RKO (cell line): ENCODE results near the gene TEAD4.
"Not testable (repeated sequence)": the region's sequence is repeated elsewhere in the genome, so short reads cannot be mapped to it uniquely, and the experiment has no call there.

Experiments
- DNase-seq: peaks from one replicate; pipeline ENCODE4 v3.0.0-alpha.2; 2016; ENCODE audit warnings: low spot score

Gene TEAD4

DNA sequence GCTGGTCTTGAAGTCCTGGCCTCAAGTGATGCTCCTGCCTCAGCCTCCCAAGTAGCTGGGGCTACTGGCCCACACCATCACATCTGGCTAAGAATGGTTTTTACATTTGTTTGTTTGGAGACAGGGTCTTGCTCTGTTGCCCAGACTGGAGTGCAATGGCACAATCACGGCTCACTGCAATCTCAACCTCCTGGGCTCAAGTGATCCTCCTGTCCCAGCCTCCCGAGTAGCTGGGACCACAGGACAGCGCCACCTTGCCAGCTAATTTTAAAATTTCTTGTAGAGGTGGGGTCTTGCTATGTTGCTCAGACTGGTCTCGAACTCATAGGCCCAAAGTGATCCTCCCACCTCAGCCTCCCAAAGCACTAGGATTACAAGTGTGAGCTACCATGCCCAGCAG is 89.3 kb downstream of the TEAD4 start:
- no peak for DNase-seq

DNA sequence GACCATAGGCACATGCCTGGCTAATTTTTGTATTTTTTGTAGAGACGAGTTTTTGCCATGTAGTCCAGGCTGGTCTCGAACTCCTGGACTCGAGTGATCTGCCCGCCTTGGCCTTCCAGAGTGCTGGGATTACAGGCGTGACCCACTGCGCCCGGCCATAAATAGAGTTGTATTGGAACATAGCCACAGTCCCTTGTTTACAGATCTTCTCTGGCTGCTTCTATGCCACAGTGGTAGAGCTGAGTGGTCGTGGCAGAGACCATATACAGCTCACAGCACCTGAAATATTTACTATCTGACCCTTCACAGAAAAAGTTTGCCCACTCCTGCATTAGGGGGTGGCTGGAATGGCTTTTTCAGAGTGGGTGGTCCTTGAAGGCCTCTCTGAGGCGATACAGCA is 90.0 kb downstream of the TEAD4 start:
- no peak for DNase-seq

DNA sequence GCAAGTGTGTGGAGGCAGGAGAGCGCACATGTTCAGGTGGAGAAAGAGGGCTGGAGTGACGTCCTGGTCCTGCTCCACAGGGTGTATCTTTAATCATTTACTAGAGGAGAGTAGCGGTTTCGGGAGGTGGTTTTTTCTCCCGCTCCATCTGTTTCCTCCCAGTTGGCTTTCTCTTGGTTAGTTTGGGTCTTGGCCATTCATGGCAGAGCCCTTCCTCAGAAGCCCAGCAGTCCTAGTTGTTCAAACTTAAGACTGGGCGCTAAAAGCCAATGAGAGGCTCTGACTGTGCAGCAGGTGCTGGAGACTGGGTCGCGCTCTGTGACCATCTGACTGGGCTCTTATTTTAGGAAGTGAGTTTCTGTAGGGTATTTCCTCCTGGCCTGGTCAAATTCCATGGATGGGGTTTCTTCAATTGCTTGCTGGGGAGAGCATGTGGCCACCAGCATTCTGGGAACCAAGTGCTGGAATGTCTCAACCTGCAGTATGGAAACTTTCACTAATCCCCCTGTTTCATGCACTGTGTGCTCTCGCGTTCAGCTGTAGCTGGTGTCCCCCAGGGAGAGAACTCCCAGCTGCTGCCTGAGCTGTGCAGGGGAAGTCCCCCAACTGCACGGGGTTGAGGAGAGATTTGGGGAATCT is 90.5 kb downstream of the TEAD4 start:
- no peak for DNase-seq

DNA sequence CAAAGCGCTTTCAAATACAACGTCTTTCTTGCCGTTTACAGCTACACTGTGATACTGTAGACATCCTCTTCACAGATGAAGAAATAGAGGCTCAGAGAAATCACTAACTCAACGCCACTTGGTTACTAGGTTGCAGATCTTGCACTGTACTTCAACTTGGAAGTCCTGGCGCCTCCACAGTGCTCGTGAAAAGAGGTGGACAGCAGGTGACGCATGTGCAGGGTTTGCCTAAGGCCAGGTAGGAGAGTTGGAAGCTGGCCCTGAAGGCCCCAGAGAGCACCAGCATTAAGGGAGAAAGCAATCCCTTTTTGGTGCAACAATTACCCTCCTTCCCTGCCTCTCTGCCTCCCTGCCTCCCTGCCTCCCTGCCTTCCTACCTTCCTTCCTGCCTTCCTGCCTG is 95.2 kb downstream of the TEAD4 start:
- DNase-seq: no peak

DNA sequence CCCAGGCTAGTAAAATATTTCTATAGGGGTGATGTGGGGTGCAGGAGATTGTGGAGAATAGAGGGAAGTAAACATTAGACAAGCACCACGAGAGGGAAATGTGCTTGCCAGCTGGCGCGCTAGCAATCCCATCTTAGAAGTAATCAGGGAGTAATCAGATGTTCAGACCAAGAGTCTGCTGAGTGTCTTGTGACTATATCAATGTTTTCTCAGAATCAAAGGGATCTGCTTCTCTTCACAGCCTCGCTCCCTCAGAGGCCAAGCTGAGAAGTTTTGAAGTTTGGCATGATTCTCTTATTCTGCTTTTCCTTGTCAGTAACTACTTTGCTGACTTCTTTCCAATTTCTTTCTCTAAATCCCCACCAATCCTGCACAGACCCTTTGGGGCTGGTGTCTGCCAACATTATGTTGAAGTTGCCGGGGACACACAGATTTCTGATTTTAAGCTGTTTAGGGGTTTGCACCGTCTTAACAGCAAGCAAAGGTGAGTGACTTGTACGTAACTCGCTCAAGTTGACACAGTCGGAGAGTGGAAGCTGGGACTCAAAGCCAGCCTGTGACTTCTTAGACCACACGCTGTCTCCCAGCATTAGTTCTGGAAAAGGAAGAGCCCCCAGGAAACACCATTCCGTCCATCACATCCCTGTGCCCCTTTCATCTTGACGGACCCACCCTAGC is 96.0 kb downstream of the TEAD4 start:
- no peak for DNase-seq

DNA sequence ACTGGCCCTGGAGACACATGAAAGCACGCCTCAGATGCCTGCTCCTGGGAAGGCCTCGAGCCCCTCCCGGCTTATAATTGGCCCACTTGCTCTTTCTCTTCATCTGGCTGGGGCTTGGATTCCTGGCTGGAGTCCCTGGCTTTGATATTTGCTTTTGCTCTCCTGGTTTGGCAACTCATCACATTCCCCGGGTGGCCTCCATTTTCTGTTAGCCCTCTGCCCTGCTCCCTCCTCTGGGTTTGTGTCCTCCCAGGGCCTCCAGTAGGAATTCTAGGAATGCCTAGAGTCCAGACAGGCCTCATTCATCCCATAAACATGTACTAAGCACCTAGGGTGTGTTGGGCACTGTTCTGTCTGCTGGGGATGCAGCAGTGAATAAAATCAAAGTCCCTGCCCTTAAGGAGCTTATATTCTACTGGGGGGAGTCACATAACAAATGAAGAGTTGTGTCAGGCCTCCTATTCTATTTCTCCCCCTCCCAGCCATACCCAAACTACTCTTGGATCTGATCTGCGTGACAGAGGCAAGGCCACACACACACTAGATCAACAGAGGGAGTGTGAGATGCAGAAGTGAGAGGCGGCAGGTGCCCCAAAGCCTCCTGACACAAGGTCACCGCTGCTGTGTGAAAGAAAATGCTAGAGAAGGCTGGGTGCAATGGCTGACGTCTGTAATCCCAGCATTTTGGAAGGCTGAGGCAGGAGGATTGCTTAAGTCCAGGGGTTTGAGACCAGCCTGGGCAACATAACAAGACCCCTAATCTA is 96.7 kb downstream of the TEAD4 start:
- no peak for DNase-seq

DNA sequence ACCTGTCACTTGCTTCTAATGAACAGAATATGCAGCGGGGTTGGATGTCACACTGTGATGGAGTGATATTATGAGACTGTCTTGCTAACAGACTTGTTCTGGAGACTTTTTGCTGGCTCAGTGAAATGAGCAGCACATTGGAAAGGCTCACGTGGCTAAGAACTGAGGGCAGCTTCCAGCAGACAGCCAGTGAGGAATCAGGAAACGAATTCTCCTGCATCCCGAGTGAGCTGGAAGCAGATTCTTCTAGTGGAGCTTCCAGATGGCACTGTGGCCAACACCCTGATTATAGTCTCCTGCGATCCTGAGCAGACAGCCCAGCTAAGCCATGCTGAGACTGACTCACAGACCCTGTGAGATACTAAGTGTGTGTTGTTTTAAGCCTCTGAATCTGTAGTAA is 101.9 kb downstream of the TEAD4 start:
- DNase-seq: no peak

DNA sequence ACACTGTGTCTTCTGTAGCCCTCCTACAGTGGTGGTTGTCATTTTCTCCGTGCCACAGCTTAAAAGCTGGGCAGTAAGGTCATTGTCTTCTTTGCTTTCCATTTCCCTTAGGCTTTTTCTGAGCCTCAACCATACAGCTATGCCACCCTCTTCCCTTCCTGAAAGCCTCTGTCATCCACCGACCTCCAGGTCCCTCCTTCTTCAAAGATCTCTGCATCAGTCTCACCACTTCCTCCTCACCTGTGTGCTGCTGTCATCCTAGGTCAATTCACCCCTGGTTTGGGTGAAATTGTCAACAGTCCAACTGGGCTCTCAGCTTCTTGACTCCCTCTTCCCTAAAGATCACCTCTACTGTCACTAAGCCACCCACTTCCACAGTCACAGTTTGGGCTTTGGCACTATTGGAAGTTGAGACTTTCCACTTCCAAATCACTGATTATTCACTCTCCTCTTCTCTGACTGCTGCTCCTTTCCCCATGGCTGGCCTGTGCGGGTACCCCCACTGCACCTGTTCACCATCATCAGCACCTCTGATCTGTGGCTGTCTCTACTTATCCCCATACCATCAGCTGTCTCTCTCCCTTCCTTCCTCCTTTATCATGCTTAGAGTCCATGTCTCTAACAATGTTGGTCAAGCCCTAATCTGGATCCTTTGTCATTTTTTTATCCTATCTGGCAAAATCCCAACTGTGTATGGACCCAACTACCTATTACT is 102.5 kb downstream of the TEAD4 start:
- DNase-seq: no peak

DNA sequence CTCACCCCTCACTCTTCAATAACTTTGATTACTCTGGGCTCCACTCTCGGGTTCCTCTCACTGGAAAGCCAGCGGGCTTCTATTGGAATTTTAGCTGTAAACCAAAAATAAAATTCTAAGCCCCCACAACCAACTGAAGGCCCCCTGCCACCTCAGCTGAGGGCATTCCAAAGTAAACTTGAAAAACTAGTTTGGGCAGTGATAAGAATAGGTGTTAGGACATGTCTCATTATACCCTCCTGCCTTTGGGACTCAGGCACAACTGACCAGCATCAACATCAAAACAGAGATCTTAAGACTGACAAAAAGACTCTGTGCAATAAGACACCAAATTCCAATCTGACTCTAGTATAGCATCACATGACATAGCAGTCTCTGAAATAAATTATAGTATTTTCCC is 106.1 kb downstream of the TEAD4 start:
- DNase-seq: no peak

DNA sequence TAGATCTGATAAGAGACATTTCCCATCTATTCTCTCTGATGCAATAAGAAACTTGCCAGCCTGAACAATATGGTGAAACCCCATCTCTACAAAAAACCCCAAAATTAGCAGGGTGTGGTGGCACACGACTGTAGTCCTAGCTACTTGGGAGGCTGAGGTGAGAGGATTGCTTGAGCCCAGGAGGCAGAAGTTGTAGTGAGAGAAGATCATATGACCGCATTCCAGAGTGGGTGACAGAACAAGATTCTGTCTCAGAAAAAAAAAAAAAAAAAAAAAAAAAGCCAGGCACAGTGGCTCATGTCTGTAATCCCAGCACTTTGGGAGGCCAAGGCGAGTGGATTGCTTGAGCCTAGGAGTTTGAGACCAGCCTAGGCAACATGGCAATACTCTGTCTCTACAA is 106.6 kb downstream of the TEAD4 start:
- not testable (repeated sequence) for DNase-seq

DNA sequence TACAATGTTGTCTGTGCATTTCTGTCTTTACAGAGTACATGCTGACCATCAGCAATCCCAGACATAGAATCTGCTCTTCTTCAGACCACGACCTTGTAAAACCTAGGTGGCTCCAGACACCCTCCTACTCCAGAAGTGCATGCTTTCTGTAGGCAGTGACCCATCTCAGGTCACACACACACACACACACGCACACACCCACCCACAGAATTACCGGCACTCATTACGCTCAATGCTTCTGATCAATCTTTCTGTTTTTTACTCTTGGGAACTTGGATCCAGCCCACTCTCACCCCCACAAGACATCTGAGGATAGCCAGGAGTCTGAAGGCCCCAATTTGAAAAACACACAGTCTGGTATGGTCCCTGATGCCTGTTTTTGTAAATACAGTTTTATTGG is 110.5 kb downstream of the TEAD4 start:
- no peak for DNase-seq

DNA sequence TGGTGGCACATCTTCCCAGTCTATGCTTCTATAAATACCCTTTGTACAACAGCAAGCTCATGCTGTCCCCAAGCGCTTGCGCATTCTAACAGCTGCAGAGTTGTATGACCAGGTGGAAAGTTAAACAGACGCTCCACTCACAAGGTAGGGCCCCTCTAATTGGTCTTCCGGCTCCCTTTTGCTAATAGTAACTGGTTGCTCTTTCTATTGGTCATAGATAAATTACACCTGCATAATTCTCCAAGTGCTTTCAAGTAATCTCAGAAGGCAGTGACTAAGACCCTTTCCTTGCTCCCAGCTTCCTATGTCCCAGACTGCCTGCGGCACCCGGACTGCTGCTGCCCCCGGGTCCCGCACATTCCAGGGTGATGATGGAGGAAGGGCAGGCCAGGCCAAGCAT is 111.9 kb downstream of the TEAD4 start:
- DNase-seq: no peak

DNA sequence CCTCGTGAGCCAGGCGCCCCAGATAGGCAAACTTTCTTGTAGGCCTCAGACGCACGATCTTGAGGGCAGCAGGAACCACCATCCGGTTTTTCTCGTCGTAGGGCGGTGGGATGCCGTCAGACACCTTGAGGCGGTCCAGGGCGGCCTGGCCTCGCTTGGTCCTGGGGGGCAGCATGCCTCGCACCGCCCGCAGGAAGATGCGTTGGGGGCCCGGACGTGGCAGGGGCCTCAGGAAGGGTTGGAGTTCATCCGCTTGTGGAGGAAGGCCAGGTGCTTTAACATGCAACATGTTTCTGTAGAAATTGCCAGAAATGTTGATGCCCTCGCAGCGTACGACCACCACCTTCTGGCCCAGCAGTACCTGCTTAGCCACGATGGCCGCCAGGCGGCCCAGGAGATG is 112.5 kb downstream of the TEAD4 start:
- no peak for DNase-seq

DNA sequence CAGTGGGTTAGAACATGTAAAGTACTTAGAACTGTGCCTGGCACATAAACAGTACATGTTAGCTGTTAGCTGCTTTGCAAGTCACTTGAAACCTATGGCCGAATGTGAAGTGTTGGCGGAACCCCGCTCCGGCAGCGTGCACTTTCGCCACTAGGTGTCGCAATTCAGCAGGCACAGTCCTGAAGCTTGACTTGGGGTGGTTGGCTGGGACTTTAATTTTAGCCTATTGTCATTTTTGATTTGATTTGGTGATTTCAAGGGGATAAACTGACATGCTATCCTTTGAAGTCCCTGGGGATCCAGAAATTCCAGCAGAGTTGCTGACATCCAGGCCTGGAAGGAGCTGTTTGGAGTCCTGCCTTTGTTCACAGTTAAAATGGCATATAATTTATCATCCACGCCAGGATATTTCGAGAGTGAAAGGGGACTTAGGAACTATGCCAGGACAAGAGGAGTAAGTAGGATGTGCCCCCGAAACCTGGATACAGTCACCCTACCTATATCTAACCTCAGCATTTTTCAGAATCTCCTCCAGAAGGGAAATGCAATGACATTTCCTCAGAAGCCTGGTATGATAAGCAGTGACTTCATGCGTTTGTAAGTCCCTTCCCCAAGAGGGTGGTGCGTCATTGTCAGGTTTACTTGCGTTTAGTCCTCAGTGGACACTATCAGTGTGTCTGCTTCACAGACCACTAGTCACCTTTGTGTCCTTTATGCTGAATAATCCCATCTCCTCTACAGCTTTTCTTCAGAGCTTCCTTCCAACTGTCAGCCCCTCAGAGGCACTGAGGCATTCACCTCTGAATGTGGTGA is 114.4 kb downstream of the TEAD4 start:
- DNase-seq: peak; percentile 81

DNA sequence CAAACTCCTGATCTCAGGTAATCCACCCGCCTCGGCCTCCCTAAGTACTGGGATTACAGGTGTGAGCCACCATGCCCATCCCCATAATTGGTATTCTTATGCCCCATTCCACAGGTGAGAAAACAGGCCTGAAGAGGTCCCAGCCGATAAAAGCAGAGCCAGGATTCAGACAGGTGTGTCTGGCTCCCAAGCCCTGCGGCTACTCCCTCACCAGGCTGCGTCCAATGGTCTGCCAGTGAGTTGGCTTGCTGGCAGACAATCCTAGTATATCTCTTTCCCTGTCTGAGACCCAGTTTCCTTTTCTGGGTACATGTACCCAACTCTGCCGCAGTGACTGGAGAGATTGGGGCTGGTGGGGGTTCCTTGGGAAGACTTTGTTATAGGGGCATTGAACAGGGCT is 116.1 kb downstream of the TEAD4 start:
- DNase-seq: no peak

DNA sequence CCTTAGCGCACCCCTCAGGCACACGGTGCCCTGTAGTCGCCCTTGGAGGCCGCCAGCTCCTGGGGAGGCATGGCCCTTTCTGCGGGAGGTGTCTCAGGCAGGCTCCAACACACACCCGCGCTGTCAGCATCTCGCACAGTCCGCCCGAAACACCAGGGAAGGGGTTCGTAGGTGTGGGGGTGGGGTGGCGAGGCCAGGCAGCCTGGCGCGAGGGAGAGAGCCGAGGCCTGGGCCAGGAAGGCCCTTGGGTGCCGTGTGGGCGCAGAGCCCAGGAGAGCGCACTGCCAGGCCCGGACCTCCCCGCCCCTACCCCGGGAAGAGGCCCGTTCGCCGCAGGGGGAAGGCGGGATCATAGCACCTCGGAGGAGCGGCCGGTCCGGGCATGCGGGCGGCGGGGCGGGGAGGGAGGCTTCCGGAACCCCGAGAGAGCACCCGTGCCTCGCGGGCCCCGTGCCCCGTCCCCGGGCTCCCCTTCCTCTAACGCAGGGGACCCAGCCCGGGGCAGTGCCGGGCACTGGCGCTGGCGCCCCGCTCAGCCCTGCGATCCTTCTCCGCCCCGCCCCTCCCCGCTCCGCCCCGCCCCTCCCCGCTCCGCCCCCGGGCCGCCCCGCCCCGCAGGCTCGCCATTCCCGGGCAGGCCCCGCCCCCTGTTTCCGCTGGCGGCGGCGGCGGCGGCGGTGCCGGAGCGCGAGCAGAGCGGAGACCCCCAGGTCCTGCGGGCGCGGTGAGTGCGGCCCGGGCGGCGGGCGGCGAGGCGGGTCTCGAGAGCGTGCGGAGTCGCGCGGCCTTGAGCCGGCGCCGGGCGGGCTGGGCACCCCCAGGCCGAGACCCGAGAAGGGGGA is 117.8 kb downstream of the TEAD4 start, which contains the start of gene TSPAN9:
TSS of gene TSPAN9 (plus strand) at position 650 of the 842 bp plus-strand sequence. CDS start 123,815 bp downstream, outside the sequence.
- peak; percentile 68 for DNase-seq

DNA sequence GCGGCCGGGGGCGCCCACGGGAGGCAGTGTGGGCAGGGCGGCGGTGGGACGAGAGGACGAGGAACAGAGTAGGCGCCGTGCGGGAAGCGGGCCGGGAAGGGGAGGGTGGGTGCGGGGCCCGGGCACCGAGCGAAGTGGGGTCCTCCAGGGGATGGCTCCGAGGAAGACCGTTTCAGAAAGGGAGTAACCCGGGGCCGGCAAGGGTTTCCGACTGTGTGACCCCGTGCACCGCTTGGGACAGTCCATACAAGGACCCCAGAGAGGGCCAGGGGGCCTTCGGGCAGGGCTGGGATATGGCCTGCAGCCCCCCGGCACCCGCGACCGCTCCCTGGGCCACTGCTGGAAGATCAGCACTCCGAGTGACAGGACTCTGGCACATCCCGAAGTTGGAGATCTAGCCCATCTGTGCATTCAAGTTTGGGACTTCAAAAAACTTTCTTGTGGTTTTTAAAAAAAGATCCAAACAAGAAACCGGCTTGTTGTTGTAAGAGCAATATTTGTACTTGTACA is 118.4 kb downstream of the TEAD4 start:
- peak; percentile 30 for DNase-seq

DNA sequence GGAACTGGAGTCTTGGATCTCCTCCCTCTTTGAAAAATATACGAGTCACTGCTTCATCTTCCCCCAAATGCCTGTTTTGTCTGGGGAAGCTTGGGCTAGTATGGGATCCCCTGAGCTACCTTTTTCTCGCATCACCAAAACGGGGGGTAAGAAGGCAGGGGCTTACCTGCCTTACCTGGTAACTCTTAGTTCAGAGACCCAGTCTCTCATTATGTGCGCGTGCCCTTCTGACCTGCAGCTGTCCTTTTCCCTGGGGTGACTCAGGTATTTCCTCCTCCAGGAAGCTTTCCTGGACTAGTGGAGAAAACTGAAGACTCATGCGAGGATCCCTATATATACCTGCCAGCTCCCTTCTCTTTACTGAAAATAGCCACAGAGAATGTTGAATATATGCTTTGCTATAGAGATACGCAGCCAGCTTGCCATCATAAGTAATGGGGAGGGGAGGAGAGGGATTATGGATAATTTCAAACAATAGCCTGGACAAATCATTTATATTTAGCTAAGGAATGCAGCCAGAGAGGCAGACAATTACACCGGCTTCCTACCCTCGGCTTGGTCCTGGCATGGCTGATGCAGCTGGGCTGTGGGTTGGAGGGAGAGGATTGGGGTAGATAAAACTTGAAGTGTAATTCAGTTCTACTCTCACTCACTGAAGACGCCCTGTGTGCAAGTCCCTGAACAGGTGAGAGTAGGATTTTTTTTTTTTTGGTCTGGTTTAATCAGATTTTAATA is 119.1 kb downstream of the TEAD4 start:
- peak; percentile 23 for DNase-seq

DNA sequence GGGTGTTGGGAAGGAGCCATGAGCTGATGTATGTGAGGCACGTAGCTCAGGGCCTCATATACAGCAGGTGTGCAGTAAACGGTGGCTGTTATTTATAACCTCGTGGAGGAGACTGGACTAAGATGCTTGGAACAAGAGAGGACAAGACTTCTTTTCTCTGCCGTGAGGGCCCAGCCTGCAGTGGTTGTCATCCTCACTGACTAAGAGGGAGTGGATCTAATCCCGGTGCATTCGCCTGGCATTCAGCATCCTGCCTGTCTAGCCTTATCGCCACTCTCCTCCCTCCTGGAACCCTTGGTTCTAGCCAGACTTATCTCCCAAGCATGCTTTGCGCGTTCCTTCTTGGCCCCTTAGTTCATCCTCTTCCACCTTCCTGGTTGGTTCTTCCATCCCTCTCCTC is 121.9 kb downstream of the TEAD4 start:
- no peak for DNase-seq

DNA sequence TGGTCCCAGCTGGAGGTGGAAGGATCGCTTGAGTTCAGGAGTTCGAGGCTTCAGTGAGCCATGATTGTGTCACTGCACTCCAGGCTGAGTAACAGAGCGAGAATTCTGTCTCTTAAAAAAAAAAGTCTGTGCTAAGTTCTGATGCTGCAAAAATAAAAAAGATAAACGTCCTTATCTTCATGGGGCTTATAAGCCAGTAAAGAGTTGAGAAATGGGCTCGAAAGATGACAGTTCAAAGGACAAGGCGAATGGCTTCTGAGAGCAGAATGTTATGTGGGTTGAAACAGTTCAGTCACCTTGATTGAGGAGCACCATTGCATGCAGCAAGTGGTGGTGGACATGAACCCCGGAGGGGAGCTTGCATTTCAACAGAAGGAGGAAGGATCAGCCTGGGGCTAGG is 122.7 kb downstream of the TEAD4 start:
- no peak for DNase-seq
